ENCODE results near the gene FOXK2.
"Not testable (repeated sequence)": the region's sequence is repeated elsewhere in the genome, so short reads cannot be mapped to it uniquely, and the experiment has no call there.

The FOXK2 gene

DNA sequence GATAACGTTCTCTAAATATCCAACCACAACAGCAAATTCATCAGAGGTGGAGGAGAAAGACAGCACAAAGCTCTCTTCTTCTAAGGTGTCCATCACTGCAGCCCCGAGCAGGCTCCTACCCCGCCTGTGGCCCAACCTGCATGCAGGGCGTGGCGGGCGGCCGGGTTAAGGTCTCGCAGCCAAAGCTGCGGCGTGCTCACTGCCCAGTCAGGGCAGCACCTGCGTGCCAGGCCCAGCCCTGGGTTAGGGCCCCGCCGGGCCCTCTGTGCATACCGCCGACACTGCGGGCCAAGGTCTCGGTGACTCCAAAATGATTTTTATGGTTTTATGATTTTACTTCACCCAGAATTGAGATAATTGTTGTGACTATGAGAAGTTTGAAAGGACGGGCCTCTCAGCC, 57.8 kb downstream of the FOXK2 start:
- no peak for DNase-seq
- TF ChIP-seq POLR2A (IDR thresholded peaks at IDR 0.05; ENCODE audit: low read length) (no peak), GATA1 (IDR thresholded peaks at IDR 0.05; ENCODE audit: low read depth, low read length) (no peak)

DNA sequence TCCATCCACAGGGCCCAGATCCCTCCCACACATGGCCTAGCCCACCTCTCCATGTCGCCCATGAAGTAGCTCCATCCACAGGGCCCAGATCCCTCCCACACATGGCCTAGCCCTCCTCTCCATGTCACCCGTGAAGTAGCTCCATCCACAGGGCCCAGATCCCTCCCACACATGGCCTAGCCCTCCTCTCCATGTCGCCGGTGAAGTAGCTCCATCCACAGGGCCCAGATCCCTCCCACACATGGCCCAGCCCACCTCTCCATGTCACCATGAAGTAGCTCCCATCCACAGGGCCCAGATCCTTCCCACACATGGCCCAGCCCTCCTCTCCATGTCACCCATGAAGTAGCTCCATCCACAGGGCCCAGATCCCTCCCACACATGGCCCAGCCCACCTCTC, 60.4 kb downstream of the FOXK2 start:
- not testable (repeated sequence) for DNase-seq

- no peak for DNase-seq
- TF ChIP-seq POLR2A (IDR thresholded peaks at IDR 0.05; ENCODE audit: low read length) (no peak), GATA1 (IDR thresholded peaks at IDR 0.05; ENCODE audit: low read depth, low read length) (no peak)
Measured at GRCh38 chr17:82582213-82582612, 62.7 kb downstream of the FOXK2 start.

DNA sequence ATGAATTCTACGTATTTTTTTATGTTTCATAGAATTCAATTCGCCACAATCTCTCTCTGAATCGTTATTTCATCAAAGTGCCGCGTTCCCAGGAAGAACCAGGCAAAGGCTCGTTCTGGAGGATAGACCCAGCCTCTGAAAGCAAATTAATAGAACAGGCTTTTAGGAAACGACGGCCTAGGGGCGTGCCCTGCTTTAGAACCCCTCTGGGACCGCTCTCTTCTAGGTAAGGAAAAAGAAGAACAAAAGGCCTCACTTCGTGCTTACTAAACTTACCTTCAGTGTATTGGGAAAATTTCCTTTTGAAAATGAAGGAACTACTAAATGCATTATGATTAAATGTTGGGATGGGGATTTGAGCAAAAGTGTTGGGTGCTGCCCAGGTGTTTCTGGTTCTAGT, 63.2 kb downstream of the FOXK2 start:
- TF ChIP-seq POLR2A (IDR thresholded peaks at IDR 0.05; ENCODE audit: low read length) (no peak), GATA1 (IDR thresholded peaks at IDR 0.05; ENCODE audit: low read depth, low read length) (no peak)
- DNase-seq: no peak

DNA sequence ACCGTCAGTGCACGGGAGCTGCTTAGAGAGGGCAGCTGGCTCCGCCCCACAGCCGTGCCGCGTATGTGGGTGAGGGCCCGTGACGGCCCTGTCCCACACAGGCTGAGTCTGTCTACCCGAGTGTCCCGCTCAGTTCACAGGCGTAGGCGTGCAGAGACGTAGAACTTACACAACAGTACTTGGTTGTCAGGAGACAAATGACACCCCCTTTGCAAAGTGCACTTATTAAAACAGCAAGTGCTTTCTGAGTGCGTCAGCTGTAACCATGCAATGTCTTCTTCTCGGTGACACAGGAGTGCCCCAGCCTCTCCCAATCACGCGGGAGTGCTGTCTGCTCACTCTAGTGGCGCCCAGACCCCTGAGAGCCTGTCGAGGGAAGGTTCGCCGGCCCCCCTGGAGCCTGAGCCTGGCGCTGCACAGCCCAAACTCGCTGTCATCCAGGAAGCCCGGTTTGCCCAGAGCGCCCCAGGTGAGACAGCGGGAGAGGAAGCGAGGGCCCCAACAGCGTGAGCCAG, 64.2 kb downstream of the FOXK2 start:
- DNase-seq: no peak
- TF ChIP-seq GATA1 (IDR thresholded peaks at IDR 0.05; ENCODE audit: low read depth, low read length): no peak
- TF ChIP-seq POLR2A (IDR thresholded peaks at IDR 0.05; ENCODE audit: low read length): no peak

DNA sequence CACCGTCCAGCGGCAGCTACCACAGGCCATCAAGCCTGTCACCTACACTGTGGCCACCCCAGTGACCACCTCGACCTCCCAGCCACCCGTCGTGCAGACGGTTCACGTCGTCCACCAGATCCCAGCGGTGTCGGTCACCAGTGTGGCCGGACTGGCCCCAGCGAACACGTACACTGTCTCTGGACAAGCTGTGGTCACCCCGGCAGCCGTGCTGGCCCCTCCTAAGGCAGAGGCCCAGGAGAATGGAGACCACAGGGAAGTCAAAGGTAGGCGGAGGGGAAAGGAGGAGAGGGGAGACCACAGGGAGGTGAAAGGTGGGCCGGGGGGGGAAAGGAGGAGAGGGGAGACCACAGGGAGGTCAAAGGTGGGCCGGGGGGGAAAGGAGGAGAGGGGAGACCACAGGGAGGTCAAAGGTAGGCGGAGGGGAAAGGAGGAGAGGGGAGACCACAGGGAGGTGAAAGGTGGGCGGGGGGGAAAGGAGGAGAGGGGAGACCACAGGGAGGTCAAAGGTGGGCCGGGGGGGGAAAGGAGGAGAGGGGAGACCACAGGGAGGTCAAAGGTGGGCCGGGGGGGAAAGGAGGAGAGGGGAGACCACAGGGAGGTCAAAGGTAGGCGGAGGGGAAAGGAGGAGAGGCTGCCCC, 66.5 kb downstream of the FOXK2 start:
- DNase-seq: peak; percentile 36 to 48

DNA sequence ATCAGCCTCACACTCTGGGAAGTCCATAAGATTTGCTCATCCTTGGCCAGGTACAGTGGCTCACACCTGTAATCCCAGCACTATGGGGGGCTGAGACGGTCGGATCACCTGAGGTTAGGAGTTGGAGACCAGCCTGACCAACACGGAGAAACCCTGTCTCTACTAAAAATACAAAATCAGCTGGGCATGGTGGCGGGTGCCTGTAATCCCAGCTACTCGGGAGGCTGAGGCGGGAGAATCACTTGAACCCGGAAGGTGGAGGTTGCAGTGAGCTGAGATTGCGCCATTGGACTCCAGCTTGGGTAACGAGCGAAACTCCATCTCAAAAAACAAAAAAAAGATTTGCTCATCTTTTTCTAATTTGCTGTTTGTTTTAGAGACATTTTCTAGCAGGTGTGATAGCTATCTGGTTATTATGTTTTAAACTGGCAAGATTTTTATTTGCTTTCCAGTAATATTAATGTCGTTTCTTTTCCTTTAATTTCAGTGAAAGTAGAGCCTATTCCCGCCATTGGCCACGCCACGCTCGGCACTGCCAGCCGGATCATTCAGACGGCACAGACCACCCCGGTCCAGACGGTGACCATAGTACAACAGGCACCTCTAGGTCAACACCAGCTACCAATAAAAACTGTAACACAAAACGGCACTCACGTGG, 67.2 kb downstream of the FOXK2 start:
- no peak for TF ChIP-seq GATA1 (IDR thresholded peaks at IDR 0.05; ENCODE audit: low read depth, low read length)
- no peak for TF ChIP-seq POLR2A (IDR thresholded peaks at IDR 0.05; ENCODE audit: low read length)
- no peak for DNase-seq

GRCh38 chr17:82587234-82588086, 67.9 kb downstream of the FOXK2 start:
- no peak for TF ChIP-seq GATA1 (IDR thresholded peaks at IDR 0.05; ENCODE audit: low read depth, low read length)
- TF ChIP-seq POLR2A (IDR thresholded peaks at IDR 0.05; ENCODE audit: low read length): no peak
- DNase-seq: no peak

DNA sequence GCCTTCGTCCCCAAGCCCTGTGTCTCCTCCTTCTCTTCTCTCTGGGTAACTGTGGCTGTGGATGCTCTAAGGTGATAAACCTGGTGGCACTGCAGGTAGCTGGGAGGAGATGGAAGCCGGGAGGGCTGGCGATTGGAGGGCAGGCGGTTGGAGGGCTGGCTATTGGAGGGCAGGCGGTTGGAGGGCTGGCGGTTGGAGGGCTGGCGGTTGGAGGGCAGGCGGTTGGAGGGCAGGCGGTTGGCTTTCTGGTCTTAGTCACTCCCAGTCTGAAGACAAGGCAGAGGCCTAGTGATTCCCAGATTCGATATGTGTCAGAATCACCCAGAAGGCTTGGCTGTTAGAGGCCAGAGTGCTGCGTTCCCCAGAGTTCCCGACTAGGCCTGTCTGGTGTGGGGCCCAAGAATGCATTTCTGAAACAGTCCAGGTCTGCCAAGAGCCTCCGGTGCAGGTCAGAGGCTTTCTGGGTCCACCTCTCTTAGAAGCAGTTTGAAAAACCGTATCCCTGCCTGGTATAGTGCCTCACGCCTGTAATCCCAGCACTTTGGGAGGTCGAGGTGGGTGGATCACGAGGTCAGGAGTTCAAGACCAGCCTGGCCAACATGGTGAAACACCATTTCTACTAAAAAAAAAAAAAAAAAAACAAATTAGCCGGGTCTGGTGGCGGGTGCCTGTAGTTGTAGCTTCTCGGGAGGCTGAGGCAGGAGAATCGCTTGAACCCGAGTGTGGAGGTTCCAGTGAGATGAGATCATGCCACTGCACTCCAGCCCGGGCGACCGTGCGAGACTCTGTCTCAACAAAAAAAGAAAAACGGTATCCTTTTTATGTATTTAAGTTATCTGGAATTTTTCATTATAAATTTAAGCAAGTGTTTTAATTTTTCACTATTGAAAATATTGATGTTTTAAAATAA, 69.0 kb downstream of the FOXK2 start:
- TF ChIP-seq POLR2A (IDR thresholded peaks at IDR 0.05; ENCODE audit: low read length) (no peak), GATA1 (IDR thresholded peaks at IDR 0.05; ENCODE audit: low read depth, low read length) (no peak)
- DNase-seq: no peak

DNA sequence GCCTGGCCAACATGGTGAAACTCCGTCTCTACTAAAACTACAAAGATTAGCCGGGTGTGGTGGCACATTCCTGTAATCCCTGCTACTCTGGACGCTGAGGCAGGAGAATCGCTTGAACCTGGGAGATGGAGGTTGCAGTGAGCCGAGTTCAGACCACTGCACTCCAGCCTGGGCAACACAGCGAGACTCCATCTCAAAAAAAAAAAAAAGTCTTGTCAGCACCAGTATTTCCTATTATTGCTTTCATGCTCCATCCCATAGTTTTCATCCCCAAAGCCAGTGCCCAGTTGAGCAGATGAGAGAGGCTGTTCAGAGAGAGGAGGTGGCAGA, 70.3 kb downstream of the FOXK2 start:
- DNase-seq: no peak
- no peak for TF ChIP-seq POLR2A (IDR thresholded peaks at IDR 0.05; ENCODE audit: low read length)
- no peak for TF ChIP-seq GATA1 (IDR thresholded peaks at IDR 0.05; ENCODE audit: low read depth, low read length)

DNA sequence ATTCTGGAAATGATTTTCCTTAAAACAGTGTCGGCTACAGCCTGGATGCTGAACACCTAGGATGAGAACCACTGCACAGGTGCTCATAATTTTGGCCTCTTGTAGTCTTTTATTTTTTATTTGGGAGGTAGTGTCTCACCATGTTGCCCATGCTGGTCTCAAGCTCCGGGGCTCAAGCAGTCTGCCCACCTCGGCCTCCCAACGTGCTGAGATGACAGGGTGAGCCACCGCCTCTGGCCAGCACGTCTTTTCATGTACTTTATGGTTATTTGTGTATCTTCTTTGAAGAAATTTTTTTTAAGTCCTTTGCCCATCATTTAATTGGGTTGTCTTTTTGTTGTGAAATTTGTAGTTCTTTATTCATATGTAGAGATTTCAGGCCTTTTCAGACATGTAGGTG, 70.7 kb downstream of the FOXK2 start:
- TF ChIP-seq POLR2A (IDR thresholded peaks at IDR 0.05; ENCODE audit: low read length): no peak
- TF ChIP-seq GATA1 (IDR thresholded peaks at IDR 0.05; ENCODE audit: low read depth, low read length): no peak
- DNase-seq: no peak

DNA sequence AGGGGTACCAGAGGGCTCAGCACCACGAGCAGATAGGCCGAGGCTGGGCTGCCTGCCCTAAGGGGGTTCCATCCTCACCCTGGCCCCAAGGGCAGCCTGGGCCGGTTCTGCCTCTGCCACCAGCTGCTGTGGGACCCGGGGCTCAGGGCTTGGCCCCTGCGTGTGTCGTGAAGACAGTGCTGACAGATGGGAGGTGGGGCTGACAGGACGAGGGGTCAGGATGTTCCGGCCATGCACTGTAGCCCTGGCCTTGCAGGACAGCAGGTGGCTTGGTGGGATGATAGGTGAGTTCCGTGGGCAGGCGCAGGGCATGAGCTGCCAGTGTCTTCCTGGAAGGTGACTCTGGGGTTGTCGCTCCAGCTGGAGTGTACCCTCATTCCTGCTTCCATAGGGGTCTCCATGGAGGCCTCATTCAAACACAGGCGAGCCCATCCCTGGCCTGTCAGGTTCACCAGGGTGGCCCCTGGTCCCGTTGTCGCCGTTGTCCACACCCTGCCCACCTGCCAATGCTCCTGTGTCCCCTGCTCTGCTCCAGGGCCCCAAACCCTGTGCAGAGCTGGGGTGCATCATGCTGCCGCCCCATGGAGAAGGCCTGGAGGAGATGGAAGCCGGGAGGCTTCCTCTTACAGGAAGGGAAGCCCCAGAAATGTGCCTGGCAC, 71.5 kb downstream of the FOXK2 start:
- DNase-seq: no peak
- TF ChIP-seq GATA1 (IDR thresholded peaks at IDR 0.05; ENCODE audit: low read depth, low read length) (no peak), POLR2A (IDR thresholded peaks at IDR 0.05; ENCODE audit: low read length) (no peak)

GRCh38 chr17:82592289-82592766, 72.8 kb downstream of the FOXK2 start:
- TF ChIP-seq POLR2A (IDR thresholded peaks at IDR 0.05; ENCODE audit: low read length): no peak
- no peak for TF ChIP-seq GATA1 (IDR thresholded peaks at IDR 0.05; ENCODE audit: low read depth, low read length)

More at GRCh38 chr17:82592289-82592766, 72.8 kb downstream of the FOXK2 start:
- peak in 1 of 2 experiments; percentile 34 for DNase-seq

All from erythroblast (primary cell).